Measurements from ENCODE around the gene MYLK4.

MYLK4 gene

DNA sequence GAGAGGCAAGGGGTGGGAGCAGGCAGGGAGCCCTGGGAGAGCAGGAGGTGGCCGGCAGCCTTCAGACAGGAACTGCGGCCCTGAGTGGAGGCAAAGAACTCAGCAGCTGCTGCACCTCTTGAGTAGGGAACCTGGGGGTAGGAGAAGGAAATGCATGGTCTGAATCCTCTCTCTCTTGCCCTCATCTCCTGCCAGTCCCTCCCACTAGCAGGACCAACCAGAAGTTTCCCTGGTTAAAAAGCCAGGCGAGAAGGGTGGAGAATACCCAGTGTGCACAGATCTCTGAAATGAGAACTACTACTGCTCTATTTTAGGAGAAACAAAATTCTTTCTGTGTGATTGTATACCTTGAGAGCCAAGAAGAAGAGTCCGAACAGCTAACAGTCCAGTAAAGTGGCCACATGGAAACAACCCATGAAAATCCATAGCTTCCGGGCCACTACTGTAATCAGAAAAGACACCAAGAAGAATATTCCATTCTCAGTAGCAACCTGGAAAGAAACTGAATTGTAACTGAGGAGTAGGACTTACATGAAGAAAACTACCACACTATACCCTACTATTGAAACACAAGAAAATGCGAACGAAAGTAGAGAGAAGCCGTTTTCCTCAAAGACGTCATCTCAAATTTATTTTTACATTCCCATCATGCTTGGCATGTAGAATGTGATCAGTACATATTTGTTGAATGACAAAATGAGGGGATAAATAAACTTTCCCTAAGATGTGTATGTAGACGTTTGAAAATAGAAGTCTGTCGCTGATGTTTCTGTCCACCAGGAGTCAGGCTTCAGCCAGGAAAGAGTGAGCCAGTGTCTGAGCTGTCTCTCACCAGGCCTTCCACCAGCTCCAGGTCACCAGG, 40.1 kb upstream of the MYLK4 start:
- Histone ChIP-seq H3K4me3 (ENCODE audit: low read length) (no peak overlapping the region), H3K4me1 (ENCODE audit: control insufficient read depth, low read depth, low read length) (peaks cover 4% of the 10 kb centered on the region), H3K27ac (ENCODE audit: low read length) (no peak overlapping the region), H3K27me3 (ENCODE audit: control insufficient read depth, insufficient read depth, low read length) (no peaks in the 10 kb centered on the region), H3K36me3 (ENCODE audit: control insufficient read depth, low read depth, low read length) (no peaks in the 10 kb centered on the region), H3K9ac (ENCODE audit: low read length) (no peak overlapping the region), H3K9me3 (ENCODE audit: control insufficient read depth, low read depth, low read length) (no peaks in the 10 kb centered on the region)

DNA sequence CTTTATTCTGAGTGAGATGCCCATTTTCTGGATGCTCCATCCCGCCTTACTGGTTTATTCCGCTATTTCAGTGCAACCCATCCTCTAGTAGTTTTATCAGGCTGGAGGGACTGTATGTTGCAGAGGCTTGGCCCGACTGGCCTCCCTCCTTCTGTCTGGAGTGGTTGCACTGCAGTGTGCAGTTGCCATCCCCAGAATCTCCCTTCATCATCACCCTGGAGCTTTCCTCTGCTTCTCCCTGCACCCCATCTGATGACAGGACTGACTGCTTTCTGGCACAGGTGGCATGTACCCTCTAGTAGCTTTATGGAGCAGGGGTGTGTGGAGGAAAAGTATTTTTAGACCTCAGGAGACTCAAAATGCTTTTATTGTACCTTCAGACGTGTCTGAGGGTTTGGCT, 35.5 kb upstream of the MYLK4 start:
- Histone ChIP-seq H3K4me1 (ENCODE audit: control insufficient read depth, low read depth, low read length) (peaks cover 6% of the 10 kb centered on the region), H3K27me3 (ENCODE audit: control insufficient read depth, insufficient read depth, low read length) (no peaks in the 10 kb centered on the region), H3K9ac (ENCODE audit: low read length) (no peak overlapping the region), H3K27ac (ENCODE audit: low read length) (no peak overlapping the region), H3K36me3 (ENCODE audit: control insufficient read depth, low read depth, low read length) (peaks cover 4% of the 10 kb centered on the region), H3K4me3 (ENCODE audit: low read length) (no peak overlapping the region), H3K9me3 (ENCODE audit: control insufficient read depth, low read depth, low read length) (no peaks in the 10 kb centered on the region)

GRCh38 chr6:2784930-2785329, 34.2 kb upstream of the MYLK4 start:
- no peak overlapping the region for H3K4me3 ChIP-seq (ENCODE audit: low read length)
- H3K36me3 ChIP-seq (ENCODE audit: control insufficient read depth, low read depth, low read length) = peaks cover 14% of the 10 kb centered on the region
- H3K9ac ChIP-seq (ENCODE audit: low read length) = no peak overlapping the region
- H3K4me1 ChIP-seq (ENCODE audit: control insufficient read depth, low read depth, low read length) = peaks cover 3% of the 10 kb centered on the region
- H3K27ac ChIP-seq (ENCODE audit: low read length) = no peak overlapping the region
- no peaks in the 10 kb centered on the region for H3K9me3 ChIP-seq (ENCODE audit: control insufficient read depth, low read depth, low read length)
- no peaks in the 10 kb centered on the region for H3K27me3 ChIP-seq (ENCODE audit: control insufficient read depth, insufficient read depth, low read length)

DNA sequence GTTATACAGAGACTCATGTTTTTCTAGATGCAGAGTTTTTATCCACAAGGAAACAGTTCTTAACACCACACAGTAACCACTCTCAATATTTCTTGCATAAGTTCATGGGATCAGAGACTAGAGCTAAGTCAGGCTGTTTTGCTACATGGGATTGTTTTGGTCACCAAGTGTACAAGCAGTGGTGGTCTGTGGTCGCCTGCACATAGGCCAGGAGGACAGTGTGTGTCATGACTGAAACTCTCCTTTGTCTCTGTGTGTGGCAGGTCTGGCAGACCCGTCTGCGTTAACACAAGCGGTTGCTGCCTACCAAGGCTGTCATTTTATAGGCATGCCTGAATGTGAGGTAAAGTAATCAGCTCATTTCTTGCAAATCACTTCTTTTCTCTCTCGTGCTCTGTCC, 33.3 kb upstream of the MYLK4 start:
- no peak overlapping the region for H3K4me3 ChIP-seq (ENCODE audit: low read length)

GRCh38 chr6:2783188-2783963, 32.7 kb upstream of the MYLK4 start:
- Histone ChIP-seq H3K27ac (ENCODE audit: low read length) (no peak overlapping the region), H3K4me3 (ENCODE audit: low read length) (no peak overlapping the region), H3K27me3 (ENCODE audit: control insufficient read depth, insufficient read depth, low read length) (no peaks in the 10 kb centered on the region), H3K4me1 (ENCODE audit: control insufficient read depth, low read depth, low read length) (peaks cover 3% of the 10 kb centered on the region), H3K9ac (ENCODE audit: low read length) (no peak overlapping the region), H3K9me3 (ENCODE audit: control insufficient read depth, low read depth, low read length) (no peaks in the 10 kb centered on the region), H3K36me3 (ENCODE audit: control insufficient read depth, low read depth, low read length) (peaks cover 20% of the 10 kb centered on the region)

More for the DNA sequence above, 33.3 kb upstream of the MYLK4 start:
- Histone ChIP-seq H3K4me1 (ENCODE audit: control insufficient read depth, low read depth, low read length) (peaks cover 3% of the 10 kb centered on the region), H3K9me3 (ENCODE audit: control insufficient read depth, low read depth, low read length) (no peaks in the 10 kb centered on the region), H3K9ac (ENCODE audit: low read length) (no peak overlapping the region), H3K27me3 (ENCODE audit: control insufficient read depth, insufficient read depth, low read length) (no peaks in the 10 kb centered on the region), H3K27ac (ENCODE audit: low read length) (no peak overlapping the region), H3K36me3 (ENCODE audit: control insufficient read depth, low read depth, low read length) (peaks cover 20% of the 10 kb centered on the region)

- Histone ChIP-seq H3K36me3 (ENCODE audit: control insufficient read depth, low read depth, low read length) (peaks cover 20% of the 10 kb centered on the region), H3K27ac (ENCODE audit: low read length) (no peak overlapping the region), H3K27me3 (ENCODE audit: control insufficient read depth, insufficient read depth, low read length) (no peaks in the 10 kb centered on the region), H3K4me1 (ENCODE audit: control insufficient read depth, low read depth, low read length) (peaks cover 3% of the 10 kb centered on the region), H3K4me3 (ENCODE audit: low read length) (no peak overlapping the region), H3K9ac (ENCODE audit: low read length) (no peak overlapping the region), H3K9me3 (ENCODE audit: control insufficient read depth, low read depth, low read length) (no peaks in the 10 kb centered on the region)
Measured at GRCh38 chr6:2782825-2783187, 32.1 kb upstream of the MYLK4 start.

- no peaks in the 10 kb centered on the region for H3K9me3 ChIP-seq (ENCODE audit: control insufficient read depth, low read depth, low read length)
- no peaks in the 10 kb centered on the region for H3K27me3 ChIP-seq (ENCODE audit: control insufficient read depth, insufficient read depth, low read length)
- peaks cover 3% of the 10 kb centered on the region for H3K4me1 ChIP-seq (ENCODE audit: control insufficient read depth, low read depth, low read length)
- H3K9ac ChIP-seq (ENCODE audit: low read length) = no peak overlapping the region
- peaks cover 20% of the 10 kb centered on the region for H3K36me3 ChIP-seq (ENCODE audit: control insufficient read depth, low read depth, low read length)
- H3K4me3 ChIP-seq (ENCODE audit: low read length) = no peak overlapping the region
- no peak overlapping the region for H3K27ac ChIP-seq (ENCODE audit: low read length)
Measured at GRCh38 chr6:2782356-2782708, 31.6 kb upstream of the MYLK4 start.

GRCh38 chr6:2781685-2782355, 31.1 kb upstream of the MYLK4 start:
- no peak overlapping the region for H3K27ac ChIP-seq (ENCODE audit: low read length)
- no peaks in the 10 kb centered on the region for H3K27me3 ChIP-seq (ENCODE audit: control insufficient read depth, insufficient read depth, low read length)
- H3K36me3 ChIP-seq (ENCODE audit: control insufficient read depth, low read depth, low read length) = peaks cover 20% of the 10 kb centered on the region
- peaks cover 3% of the 10 kb centered on the region for H3K4me1 ChIP-seq (ENCODE audit: control insufficient read depth, low read depth, low read length)
- no peak overlapping the region for H3K9ac ChIP-seq (ENCODE audit: low read length)
- no peak overlapping the region for H3K4me3 ChIP-seq (ENCODE audit: low read length)
- no peaks in the 10 kb centered on the region for H3K9me3 ChIP-seq (ENCODE audit: control insufficient read depth, low read depth, low read length)

- Histone ChIP-seq H3K4me1 (ENCODE audit: control insufficient read depth, low read depth, low read length) (peaks cover 3% of the 10 kb centered on the region), H3K27ac (ENCODE audit: low read length) (no peak overlapping the region), H3K9me3 (ENCODE audit: control insufficient read depth, low read depth, low read length) (no peaks in the 10 kb centered on the region), H3K4me3 (ENCODE audit: low read length) (no peak overlapping the region), H3K27me3 (ENCODE audit: control insufficient read depth, insufficient read depth, low read length) (no peaks in the 10 kb centered on the region), H3K36me3 (ENCODE audit: control insufficient read depth, low read depth, low read length) (peaks cover 20% of the 10 kb centered on the region), H3K9ac (ENCODE audit: low read length) (no peak overlapping the region)
Measured at GRCh38 chr6:2780102-2780737, 29.5 kb upstream of the MYLK4 start.

GRCh38 chr6:2777249-2777648, 26.5 kb upstream of the MYLK4 start:
- Histone ChIP-seq H3K36me3 (ENCODE audit: control insufficient read depth, low read depth, low read length) (peaks cover 25% of the 10 kb centered on the region), H3K4me3 (ENCODE audit: low read length) (no peak overlapping the region), H3K27ac (ENCODE audit: low read length) (no peak overlapping the region), H3K4me1 (ENCODE audit: control insufficient read depth, low read depth, low read length) (no peaks in the 10 kb centered on the region), H3K9me3 (ENCODE audit: control insufficient read depth, low read depth, low read length) (no peaks in the 10 kb centered on the region), H3K27me3 (ENCODE audit: control insufficient read depth, insufficient read depth, low read length) (no peaks in the 10 kb centered on the region), H3K9ac (ENCODE audit: low read length) (no peak overlapping the region)

GRCh38 chr6:2775003-2775402, 24.3 kb upstream of the MYLK4 start:
- Histone ChIP-seq H3K27ac (ENCODE audit: low read length) (no peak overlapping the region), H3K4me1 (ENCODE audit: control insufficient read depth, low read depth, low read length) (peaks cover 3% of the 10 kb centered on the region), H3K27me3 (ENCODE audit: control insufficient read depth, insufficient read depth, low read length) (no peaks in the 10 kb centered on the region), H3K9ac (ENCODE audit: low read length) (no peak overlapping the region), H3K9me3 (ENCODE audit: control insufficient read depth, low read depth, low read length) (no peaks in the 10 kb centered on the region), H3K36me3 (ENCODE audit: control insufficient read depth, low read depth, low read length) (peaks cover 17% of the 10 kb centered on the region), H3K4me3 (ENCODE audit: low read length) (no peak overlapping the region)
